Astrocyte of the cerebellum (primary cell): ENCODE results near the gene ZBTB20.

Experiments used
- DNase-seq: peaks from one replicate; pipeline ENCODE4 v3.0.0-alpha.2; 2011; ENCODE audit warnings: low read depth
- H3K4me3 ChIP-seq: 2 replicates; pipeline ENCODE4 v1.5.1; 2011; ENCODE audit warnings: mild to moderate bottlenecking, low read depth, low read length, moderate library complexity
- CTCF ChIP-seq: IDR thresholded peaks from 2 replicates; pipeline ENCODE4 v1.5.1; 2012; ENCODE audit warnings: low read length, low read depth, moderate library complexity, mild to moderate bottlenecking; ENCODE audit errors: missing control alignments
- in situ Hi-C: cut with HindIII; loops from 2 replicates; pipeline ENCODE4 v1.10.0; 2017; ENCODE audit warnings: low sequenced_read_pairs

Gene ZBTB20

GRCh38 chr3:114841515-114841914 lies 305.6 kb downstream of the ZBTB20 start:
- DNase-seq, result no peak
- no peak for TF ChIP-seq CTCF
- in situ Hi-C loops, result no loop called here
- H3K4me3 ChIP-seq, result no peak overlapping the region

GRCh38 chr3:114839476-114839875 lies 307.6 kb downstream of the ZBTB20 start:
- in situ Hi-C loops, result no loop called here
- H3K4me3 ChIP-seq, result no peak overlapping the region
- TF ChIP-seq CTCF, result no peak
- no peak for DNase-seq

- TF ChIP-seq CTCF, result no peak
- in situ Hi-C loops, result no loop called here
- no peak for DNase-seq
- H3K4me3 ChIP-seq, result no peak overlapping the region
Measured at GRCh38 chr3:114838025-114838424, 309.1 kb downstream of the ZBTB20 start.

GRCh38 chr3:114834175-114834940 lies 312.7 kb downstream of the ZBTB20 start:
- TF ChIP-seq CTCF, result no peak
- in situ Hi-C loops, result no loop called here
- no peak for DNase-seq
- H3K4me3 ChIP-seq, result no peak overlapping the region

- no peak overlapping the region for H3K4me3 ChIP-seq
- no peak for TF ChIP-seq CTCF
- DNase-seq, result no peak
- in situ Hi-C loops, result no loop called here
Measured at GRCh38 chr3:114831861-114832260, 315.2 kb downstream of the ZBTB20 start.

- in situ Hi-C loops, result no loop called here
- DNase-seq, result no peak
- no peak overlapping the region for H3K4me3 ChIP-seq
- no peak for TF ChIP-seq CTCF
Measured at GRCh38 chr3:114830652-114831051, 316.4 kb downstream of the ZBTB20 start.

GRCh38 chr3:114829783-114830182 lies 317.3 kb downstream of the ZBTB20 start:
- TF ChIP-seq CTCF, result no peak
- in situ Hi-C loops, result no loop called here
- H3K4me3 ChIP-seq, result no peak overlapping the region
- no peak for DNase-seq
